Thymus (tissue), 11 donors: Measurements from ENCODE around the gene GPAT2. TPM values are rescaled to one million over a fixed set of nuclear protein-coding genes. Genes with fewer than 3 reads are reported as not detected.
"Not testable (repeated sequence)": the region's sequence is repeated elsewhere in the genome, so short reads cannot be mapped to it uniquely, and the experiment has no call there.

ENCODE experiments used
- DNase-seq, 9 donors: peaks; one replicate each; pipeline ENCODE4 v3.0.0-alpha.2; 2013; ENCODE audit warnings: low spot score in 9 of 9, low read depth in 6 of 9, missing footprints in 1 of 9
- H3K27ac ChIP-seq, 2 donors: one replicate each; pipeline ENCODE4 v1.5.1; 2013; ENCODE audit warnings: control low read depth in 1 of 2, low read depth in 1 of 2, low read length in 1 of 2, mild to moderate bottlenecking in 1 of 2, moderate library complexity in 1 of 2
- H3K27me3 ChIP-seq, 2 donors: one replicate each; pipeline ENCODE4 v1.5.1; 2013; ENCODE audit warnings: low read length in 1 of 2; ENCODE audit not compliant: control insufficient read depth in 2 of 2, insufficient read depth in 1 of 2
- H3K36me3 ChIP-seq, 2 donors: one replicate each; pipeline ENCODE4 v1.5.1; 2013; ENCODE audit warnings: low read length in 1 of 2, mild to moderate bottlenecking in 1 of 2, moderate library complexity in 1 of 2; ENCODE audit not compliant: control insufficient read depth in 2 of 2, insufficient read depth in 2 of 2
- H3K4me1 ChIP-seq, 2 donors: one replicate each; pipeline ENCODE4 v1.5.1; 2013; ENCODE audit warnings: low read length in 2 of 2; ENCODE audit not compliant: control insufficient read depth in 2 of 2, insufficient read depth in 2 of 2
- H3K4me3 ChIP-seq, 2 donors: one replicate each; pipeline ENCODE4 v1.5.1; 2013; ENCODE audit warnings: low read length in 2 of 2, control low read depth in 1 of 2, mild to moderate bottlenecking in 1 of 2
- H3K9me3 ChIP-seq, 2 donors: one replicate each; pipeline ENCODE4 v1.5.1; 2013; ENCODE audit warnings: low read length in 1 of 2, mild to moderate bottlenecking in 1 of 2; ENCODE audit not compliant: control insufficient read depth in 2 of 2, insufficient read depth in 1 of 2
- WGBS: extraction: QIAGEN DNeasy Blood & Tissue Kit; methylation state at CpG from one replicate; pipeline ENCODE4 v1.1.7; 2013; 5-methylcytosine and 5-hydroxymethylcytosine counted together
- polyA plus RNA-seq: library from polyadenylated mRNA; stranded (reverse); fragments of 200-250 nt; gene quantifications from one replicate; pipeline ENCODE4 v1.2.3, GENCODE V29; 2013
- total RNA-seq: library from RNA; stranded (reverse); fragments of 120-200 nt; gene quantifications from one replicate; pipeline ENCODE4 v1.2.4, GENCODE V29; 2013
- donor health status: healthy.

Gene GPAT2
- total and polyA plus RNA-seq, 2 donors = 0.38 to 3.4 TPM

GRCh38 chr2:96019909-96020590 lies 14.7 kb downstream of the GPAT2 start:
- whole genome bisulfite sequencing = 96% methylated on average over 4 of the region's 9 CpGs
- H3K36me3 ChIP-seq, H3K4me1 ChIP-seq, H3K27me3 ChIP-seq, DNase-seq, H3K4me3 ChIP-seq, H3K9me3 ChIP-seq, H3K27ac ChIP-seq: not testable (repeated sequence)

GRCh38 chr2:96016321-96016720 lies 18.4 kb downstream of the GPAT2 start:
- H3K36me3 ChIP-seq, H3K9me3 ChIP-seq, H3K4me3 ChIP-seq, DNase-seq, H3K27me3 ChIP-seq, H3K27ac ChIP-seq, H3K4me1 ChIP-seq: not testable (repeated sequence)
- 95% methylated on average over 3 of the region's 4 CpGs for WGBS

- WGBS = 96% methylated on average over 1 of the region's 1 CpG
- H3K27ac ChIP-seq, H3K4me1 ChIP-seq, DNase-seq, H3K36me3 ChIP-seq, H3K4me3 ChIP-seq, H3K27me3 ChIP-seq, H3K9me3 ChIP-seq: not testable (repeated sequence)
These were observed 21.9 kb downstream of the GPAT2 start for GRCh38 chr2:96012792-96013264.

- H3K9me3 ChIP-seq, DNase-seq, H3K36me3 ChIP-seq, H3K27ac ChIP-seq, H3K4me3 ChIP-seq, H3K27me3 ChIP-seq, H3K4me1 ChIP-seq: not testable (repeated sequence)
- 97% methylated on average over 8 of the region's 8 CpGs for WGBS
These were observed 22.5 kb downstream of the GPAT2 start for GRCh38 chr2:96012086-96012791.

GRCh38 chr2:96011129-96011455 lies 23.6 kb downstream of the GPAT2 start:
- WGBS = 38% methylated on average over 4 of the region's 4 CpGs
- not testable (repeated sequence) for H3K9me3 ChIP-seq, H3K4me1 ChIP-seq, H3K27me3 ChIP-seq, H3K36me3 ChIP-seq, H3K27ac ChIP-seq, H3K4me3 ChIP-seq
- DNase-seq = peak in 3 of 9 donors; percentile 9 to 35 (median 19)

- not testable (repeated sequence) for H3K27ac ChIP-seq, H3K9me3 ChIP-seq, H3K4me1 ChIP-seq, H3K27me3 ChIP-seq, H3K36me3 ChIP-seq
- peak; percentile 52 to 94 (median 88) for DNase-seq
- WGBS = under 1% methylated on average over 34 of the region's 65 CpGs
- H3K4me3 ChIP-seq = peak overlapping the region; percentile 28 to 42
These were observed 24.2 kb downstream of the GPAT2 start for GRCh38 chr2:96010320-96011128.

GRCh38 chr2:96009833-96010232 lies 24.9 kb downstream of the GPAT2 start:
- H3K4me1 ChIP-seq, H3K36me3 ChIP-seq, H3K27ac ChIP-seq, H3K9me3 ChIP-seq, H3K27me3 ChIP-seq: not testable (repeated sequence)
- 18% methylated on average over 10 of the region's 10 CpGs for whole genome bisulfite sequencing
- peak in 1 of 9 donors; percentile 14 for DNase-seq
- H3K4me3 ChIP-seq = peak overlapping the region; percentile 28 to 42

- H3K36me3 ChIP-seq, H3K9me3 ChIP-seq, H3K27me3 ChIP-seq, DNase-seq, H3K27ac ChIP-seq, H3K4me3 ChIP-seq, H3K4me1 ChIP-seq: not testable (repeated sequence)
- WGBS = 99% methylated on average over 6 of the region's 6 CpGs
These were observed 26.7 kb downstream of the GPAT2 start for GRCh38 chr2:96008051-96008450.

- H3K36me3 ChIP-seq = not testable (repeated sequence)
- WGBS = 91% methylated on average over 5 of the region's 5 CpGs
These were observed 28.5 kb downstream of the GPAT2 start for GRCh38 chr2:96006248-96006647.

More at GRCh38 chr2:96006248-96006647, 28.5 kb downstream of the GPAT2 start:
- H3K4me3 ChIP-seq, H3K27ac ChIP-seq, H3K9me3 ChIP-seq, H3K4me1 ChIP-seq, DNase-seq, H3K27me3 ChIP-seq: not testable (repeated sequence)
